Upper lobe of left lung (tissue), 4 donors: ENCODE measurements around the gene NDRG2.

Source experiments
- CTCF ChIP-seq, 6 experiments: fragments of 450-650 bp in 4 of 6; fragments of 200-600 bp in 2 of 6; sonication (generic) in 2 of 6; IDR thresholded peaks; one replicate each; pipeline ENCODE4 v1.5.1; 2016 to 2019; ENCODE audit warnings: antibody characterized with exemption in 6 of 6
- EP300 ChIP-seq, 4 donors: sonication (generic); formaldehyde crosslinking; IDR thresholded peaks; one replicate each; pipeline ENCODE4 v1.5.1; 2017; ENCODE audit warnings: antibody characterized with exemption in 4 of 4, control low read depth in 2 of 4

- TF ChIP-seq CTCF (IDR thresholded peaks at IDR 0.05) (no peak), EP300 (IDR thresholded peaks at IDR 0.05) (no peak)
These were observed 29.4 kb upstream of the NDRG2 start for GRCh38 chr14:21054123-21054767.
